HCT116 (cell line): ENCODE results near the gene SRRM1. TPM values are rescaled to one million over a fixed set of nuclear protein-coding genes. Genes with fewer than 3 reads are reported as not detected.

Experiments
- ATAC-seq: fragments of 200-7000 bp; cut with Tn5 transposase; 2 replicates; pipeline ENCODE4 v1.9.1; 2020; ENCODE audit warnings: mild to moderate bottlenecking, moderate library complexity
- BruUV-seq: library from RNA; stranded (reverse); fragments of 400-500 nt; replicated peaks from 2 replicates; lab custom pipeline; 2021; lab: Mats Ljungman, UMichigan
- CTCF ChIA-PET: fragments of 300-600 bp; sonication (Branson Sonifier 250); formaldehyde crosslinking; loops from one replicate; lab custom pipeline; 2021; ENCODE audit warnings: antibody characterized with exemption; lab: Charles Lee
- POLR2A ChIA-PET: fragments of 300-600, 350-600 bp; sonication (Branson Sonifier 250); formaldehyde crosslinking; loops from one replicate; lab custom pipeline; 2021; ENCODE audit warnings: antibody characterized with exemption; lab: Charles Lee
- RAD21 ChIA-PET, 2 experiments: fragments of 300-600 bp; sonication (Branson Sonifier 250); formaldehyde crosslinking; loops; one replicate each; lab custom pipeline; 2023; ENCODE audit warnings: low total read pairs in 2 of 2; ENCODE audit not compliant: uncharacterized antibody in 2 of 2, unreplicated experiment in 2 of 2, low non-redundant PET in 1 of 2; lab: Charles Lee
- DNase-seq: peaks from one replicate; pipeline ENCODE4 v3.0.0-alpha.2; 2010; ENCODE audit warnings: low read depth, low spot score
- H2AFZ ChIP-seq: fragments of 200-600 bp; shearing (Covaris generic), sonication (generic); 2 replicates; pipeline ENCODE4 v1.6.1; 2017; ENCODE audit warnings: low read depth, mixed run types, mixed read lengths, antibody characterized with exemption, low read length; ENCODE audit not compliant: poor library complexity, severe bottlenecking
- H3K27ac ChIP-seq: 2 replicates; pipeline ENCODE4 v1.5.1; 2012; ENCODE audit warnings: low read depth, low read length
- H3K27me3 ChIP-seq: fragments of 200-600 bp; sonication (generic); 2 replicates; pipeline ENCODE4 v1.6.1; 2016; ENCODE audit warnings: mixed run types, low read length, mixed read lengths; ENCODE audit not compliant: insufficient read depth
- H3K36me3 ChIP-seq, 2 experiments: fragments of 200-500 bp in 1 of 2; fragments of 200-600 bp in 1 of 2; sonication (Bioruptor generic) in 1 of 2; sonication (generic) in 1 of 2; 2 replicates each; pipeline versions ENCODE4 v1.5.1 to v1.6.1; 2014 to 2016; ENCODE audit warnings: low read length in 2 of 2, inconsistent platforms in 1 of 2, mixed read lengths in 1 of 2, mixed run types in 1 of 2; ENCODE audit not compliant: insufficient read depth in 2 of 2, control insufficient read depth in 1 of 2
- H3K4me1 ChIP-seq, 2 experiments: fragments of 200-600 bp in 1 of 2; sonication (generic) in 1 of 2; 2 replicates each; pipeline versions ENCODE4 v1.5.1 to v1.6.1; 2012 to 2017; ENCODE audit warnings: low read length in 2 of 2, inconsistent platforms in 1 of 2, mild to moderate bottlenecking in 1 of 2, mixed read lengths in 1 of 2, mixed run types in 1 of 2, moderate library complexity in 1 of 2; ENCODE audit not compliant: insufficient read depth in 2 of 2, control insufficient read depth in 1 of 2
- H3K4me2 ChIP-seq: fragments of 200-600 bp; sonication (generic); 2 replicates; pipeline ENCODE4 v1.6.1; 2017; ENCODE audit warnings: mixed run types, low read length, mixed read lengths
- H3K4me3 ChIP-seq, 2 experiments: fragments of 200-600 bp in 1 of 2; sonication (generic) in 1 of 2; replicated peaks in 1 of 2; 2 replicates each; pipeline ENCODE4 v1.5.1; 2011 to 2016; ENCODE audit warnings: low read length in 2 of 2, control low read depth in 1 of 2, low read depth in 1 of 2, mild to moderate bottlenecking in 1 of 2, mixed read lengths in 1 of 2, mixed run types in 1 of 2
- H3K79me2 ChIP-seq: fragments of 200-600 bp; sonication (generic); 2 replicates; pipeline ENCODE4 v1.6.1; 2017; ENCODE audit warnings: mild to moderate bottlenecking, mixed run types, low read length, moderate library complexity, mixed read lengths; ENCODE audit not compliant: insufficient read depth
- H3K9ac ChIP-seq: fragments of 200-600 bp; sonication (generic); 2 replicates; pipeline ENCODE4 v1.6.1; 2016; ENCODE audit warnings: low read length, mixed read lengths
- H3K9me2 ChIP-seq: fragments of 200-600 bp; sonication (generic), shearing (Covaris generic); 2 replicates; pipeline ENCODE4 v1.6.1; 2017; ENCODE audit warnings: mixed run types, mild to moderate bottlenecking, moderate library complexity; ENCODE audit not compliant: insufficient read depth
- H3K9me3 ChIP-seq, 2 experiments: fragments of 200-500 bp in 1 of 2; fragments of 200-600 bp in 1 of 2; sonication (Bioruptor generic) in 1 of 2; sonication (generic) in 1 of 2; 2 replicates each; pipeline ENCODE4 v1.6.1; 2014 to 2017; ENCODE audit warnings: low read length in 2 of 2, mixed read lengths in 2 of 2, inconsistent platforms in 1 of 2, low read depth in 1 of 2, mild to moderate bottlenecking in 1 of 2, mixed run types in 1 of 2, moderate library complexity in 1 of 2; ENCODE audit not compliant: control insufficient read depth in 1 of 2, insufficient read depth in 1 of 2
- H4K20me1 ChIP-seq: fragments of 200-600 bp; sonication (generic), shearing (Covaris generic); 2 replicates; pipeline ENCODE4 v1.6.1; 2017; ENCODE audit warnings: mixed run types, mild to moderate bottlenecking, moderate library complexity; ENCODE audit not compliant: insufficient read depth
- CBX3 ChIP-seq: IDR thresholded peaks from 2 replicates; pipeline ENCODE4 v1.6.1; 2012; ENCODE audit warnings: low read depth
- CEBPB ChIP-seq: IDR thresholded peaks from 2 replicates; pipeline ENCODE4 v1.6.1; 2012; ENCODE audit warnings: low read depth
- CTCF ChIP-seq, 3 experiments: fragments of 200-600 bp in 1 of 3; sonication (generic) in 1 of 3; IDR thresholded peaks in 2 of 3; conservative IDR thresholded peaks in 1 of 3; 2 replicates each; pipeline ENCODE4 v1.5.1; 2012 to 2017; ENCODE audit warnings: low read depth in 2 of 3, low read length in 2 of 3, antibody characterized with exemption in 1 of 3, borderline replicate concordance in 1 of 3, control low read depth in 1 of 3, mild to moderate bottlenecking in 1 of 3, mixed read lengths in 1 of 3, mixed run types in 1 of 3, moderate library complexity in 1 of 3; ENCODE audit not compliant: insufficient read depth in 1 of 3
- EGR1 ChIP-seq: IDR thresholded peaks from 2 replicates; pipeline ENCODE4 v1.6.1; 2012; ENCODE audit warnings: low read depth
- ELF1 ChIP-seq: IDR thresholded peaks from 2 replicates; pipeline ENCODE4 v1.6.1; 2012; ENCODE audit warnings: low read depth, borderline replicate concordance
- EZH2 ChIP-seq: fragments of 200-600 bp; sonication (generic); IDR thresholded peaks from 2 replicates; pipeline ENCODE4 v1.6.1; 2017; ENCODE audit warnings: antibody characterized with exemption, mixed run types
- FOSL1 ChIP-seq: IDR thresholded peaks from 2 replicates; pipeline ENCODE4 v1.6.1; 2012; ENCODE audit warnings: low read depth
- POLR2A ChIP-seq: IDR thresholded peaks from 2 replicates; pipeline ENCODE4 v1.7.0; 2011; ENCODE audit warnings: borderline replicate concordance; ENCODE audit not compliant: insufficient read depth, insufficient read length; ENCODE audit errors: extremely low read depth
- RAD21 ChIP-seq: IDR thresholded peaks from 2 replicates; pipeline ENCODE4 v1.6.1; 2012; ENCODE audit warnings: low read depth, mild to moderate bottlenecking
- REST ChIP-seq: IDR thresholded peaks from 2 replicates; pipeline ENCODE4 v1.6.1; 2012; ENCODE audit warnings: low read depth
- SIN3A ChIP-seq: IDR thresholded peaks from 2 replicates; pipeline ENCODE4 v1.6.1; 2012; ENCODE audit warnings: low read depth
- SP1 ChIP-seq: IDR thresholded peaks from 2 replicates; pipeline ENCODE4 v1.6.1; 2012; ENCODE audit warnings: low read depth
- SRF ChIP-seq: IDR thresholded peaks from 2 replicates; pipeline ENCODE4 v1.6.1; 2012; ENCODE audit warnings: low read depth
- TCF7L2 ChIP-seq: IDR thresholded peaks from 2 replicates; pipeline ENCODE4 v1.7.0; 2011; ENCODE audit warnings: borderline replicate concordance, inconsistent platforms; ENCODE audit not compliant: insufficient read depth, insufficient read length; ENCODE audit errors: extremely low read depth
- YY1 ChIP-seq: IDR thresholded peaks from 2 replicates; pipeline ENCODE4 v1.6.1; 2011; ENCODE audit warnings: low read length, low read depth, moderate library complexity, mild to moderate bottlenecking; ENCODE audit not compliant: insufficient replicate concordance; ENCODE audit errors: extremely low read depth
- ZBTB33 ChIP-seq: IDR thresholded peaks from 2 replicates; pipeline ENCODE4 v1.6.1; 2011; ENCODE audit warnings: mild to moderate bottlenecking, low read length, moderate library complexity; ENCODE audit not compliant: insufficient replicate concordance; ENCODE audit errors: extremely low read depth
- ZNF274 ChIP-seq: fragments of 200-500 bp; sonication (Bioruptor generic); IDR thresholded peaks from 2 replicates; pipeline ENCODE4 v1.6.1; 2014; ENCODE audit warnings: mild to moderate bottlenecking, low read depth, low read length, inconsistent platforms
- intact Hi-C: fragments of 100-400 bp; cut with micrococcal nuclease; formaldehyde crosslinking; loops from 2 replicates; pipeline ENCODE4 v1.10.0; 2022
- total RNA-seq: library from RNA; stranded (reverse); gene quantifications from one replicate; pipeline ENCODE4 v1.2.1, GENCODE V29; 2021; ENCODE audit not compliant: unreplicated experiment
- TF ChIP-seq, protein P1 (sequence below): IDR thresholded peaks from 2 replicates; pipeline ENCODE4 v1.6.1; 2012
- TF ChIP-seq, protein P2 (sequence below): IDR thresholded peaks from 2 replicates; pipeline ENCODE4 v1.6.1; 2012

The SRRM1 gene
- total RNA-seq, 1 experiment from 2014 or later = 184 TPM

GRCh38 chr1:24691051-24691450, 47.9 kb downstream of the SRRM1 start:
- no peak overlapping the region for H3K27ac ChIP-seq
- no peaks in the 10 kb centered on the region for H3K9me2 ChIP-seq
- peaks cover 0 to 11% of the 10 kb centered on the region in 2 experiments; a peak in 2 of 4 replicates for H3K4me1 ChIP-seq
- H3K9ac ChIP-seq = no peak overlapping the region
- TF ChIP-seq ZBTB33 (no peak), FOSL1 (no peak), EGR1 (no peak), SP1 (no peak), SIN3A (no peak), CTCF (IDR thresholded peaks at IDR 0.05 in 2 of 3, conservative IDR thresholded peaks at IDR 0.05 in 1 of 3; ENCODE audit: borderline replicate concordance in 1 of 3, insufficient read depth in 1 of 3, low read depth in 2 of 3, low read length in 2 of 3) (no peak), CBX3 (no peak), CEBPB (no peak), EZH2 (no peak), SRF (no peak), POLR2A (no peak), YY1 (no peak), REST (no peak), TCF7L2 (no peak), ELF1 (no peak), RAD21 (no peak), ZNF274 (no peak)
- TF ChIP-seq, protein P1, sequence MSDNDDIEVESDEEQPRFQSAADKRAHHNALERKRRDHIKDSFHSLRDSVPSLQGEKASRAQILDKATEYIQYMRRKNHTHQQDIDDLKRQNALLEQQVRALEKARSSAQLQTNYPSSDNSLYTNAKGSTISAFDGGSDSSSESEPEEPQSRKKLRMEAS = no peak
- TF ChIP-seq, protein P2, sequence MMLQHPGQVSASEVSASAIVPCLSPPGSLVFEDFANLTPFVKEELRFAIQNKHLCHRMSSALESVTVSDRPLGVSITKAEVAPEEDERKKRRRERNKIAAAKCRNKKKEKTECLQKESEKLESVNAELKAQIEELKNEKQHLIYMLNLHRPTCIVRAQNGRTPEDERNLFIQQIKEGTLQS = no peak
- no peak overlapping the region for H2AFZ ChIP-seq
- H3K9me3 ChIP-seq = no peaks in the 10 kb centered on the region
- ATAC-seq = no peak
- POLR2A ChIA-PET = no interaction called here
- CTCF ChIA-PET = interaction anchor here (6.2 kb wide), 1 partner anchor 139 kb away, joined by 174 read pairs; no protein-coding TSS in a partner anchor
- no peaks in the 10 kb centered on the region for H3K36me3 ChIP-seq
- H4K20me1 ChIP-seq = no peaks in the 10 kb centered on the region
- no peak for DNase-seq
- no TSS peak for BruUV-seq
- H3K79me2 ChIP-seq = no peaks in the 10 kb centered on the region
- H3K27me3 ChIP-seq = no peaks in the 10 kb centered on the region
- intact Hi-C loops = no loop called here
- H3K4me3 ChIP-seq = no peak overlapping the region
- RAD21 ChIA-PET = no interaction called here
- no peak overlapping the region for H3K4me2 ChIP-seq
